Activated naive CD8-positive, alpha-beta T cell treated with anti-CD3 and anti-CD28 coated beads, Interleukin-2, amount 10 ng/mL, durations not matched to agents 7 days and 5 days (primary cell): ENCODE data around the gene TBC1D2B. TPM values are rescaled to one million over a fixed set of nuclear protein-coding genes. Genes with fewer than 3 reads are reported as not detected.

Experiments used
- ATAC-seq: fragments of 150-1000 bp; cut with Tn5 transposase; one replicate; pipeline ENCODE4 v1.10.0; 2021; ENCODE audit warnings: low read depth, moderate library complexity
- POLR2A ChIA-PET: fragments of 350-600 bp; sonication (Branson Sonifier 250); formaldehyde crosslinking; loops from one replicate; lab custom pipeline; 2021; ENCODE audit warnings: antibody characterized with exemption; lab: Charles Lee
- DNase-seq: peaks from one replicate; pipeline ENCODE4 v3.0.0; 2021
- H3K27ac Mint-ChIP-seq: one replicate; pipeline ENCODE4 v1.8.0; 2022; ENCODE audit warnings: mild to moderate bottlenecking, mixed read lengths
- H3K27me3 Mint-ChIP-seq: one replicate; pipeline ENCODE4 v1.8.0; 2022; ENCODE audit warnings: mild to moderate bottlenecking, moderate library complexity, mixed read lengths
- H3K36me3 Mint-ChIP-seq: one replicate; pipeline ENCODE4 v1.8.0; 2021; ENCODE audit warnings: mild to moderate bottlenecking, mixed read lengths
- H3K4me1 Mint-ChIP-seq: one replicate; pipeline ENCODE4 v1.8.0; 2021; ENCODE audit warnings: mixed read lengths
- H3K4me3 Mint-ChIP-seq: one replicate; pipeline ENCODE4 v1.8.0; 2022; ENCODE audit warnings: mild to moderate bottlenecking, moderate library complexity, mixed read lengths
- H3K9me3 Mint-ChIP-seq: one replicate; pipeline ENCODE4 v1.8.0; 2021; ENCODE audit warnings: mixed read lengths
- total RNA-seq, 2 experiments: library from RNA; stranded (reverse); gene quantifications; one replicate each; pipeline ENCODE4 v1.2.3, GENCODE V29; 2021

The TBC1D2B gene
- total RNA-seq, 2 experiments from 2014 or later = 123 to 125 TPM

GRCh38 chr15:78076231-78077052 lies 1.1 kb downstream of the TBC1D2B start:
- H3K27me3 Mint-ChIP-seq = no peaks in the 10 kb centered on the region
- POLR2A ChIA-PET = interaction anchor here (0.7 to 2.2 kb wide), 9 partner anchors 9 to 134 kb away, joined by 3 to 8 read pairs (median 4); no protein-coding TSS in a partner anchor
- H3K4me3 Mint-ChIP-seq = peak overlapping the region; percentile 100
- ATAC-seq = peak; percentile 19
- no peak for DNase-seq
- peaks cover 21% of the 10 kb centered on the region for H3K36me3 Mint-ChIP-seq
- peak overlapping the region; percentile 95 for H3K27ac Mint-ChIP-seq
- peaks cover 40% of the 10 kb centered on the region for H3K4me1 Mint-ChIP-seq
- no peaks in the 10 kb centered on the region for H3K9me3 Mint-ChIP-seq

- H3K27me3 Mint-ChIP-seq = no peaks in the 10 kb centered on the region
- H3K27ac Mint-ChIP-seq = peak overlapping the region; percentile 95
Observed at GRCh38 chr15:78075490-78076230, 1.9 kb downstream of the TBC1D2B start.

GRCh38 chr15:78073046-78073787 lies 4.3 kb downstream of the TBC1D2B start:
- H3K27me3 Mint-ChIP-seq = no peaks in the 10 kb centered on the region
- DNase-seq = no peak
- peak overlapping the region; percentile 79 for H3K4me3 Mint-ChIP-seq
- peak overlapping the region; percentile 49 for H3K27ac Mint-ChIP-seq
- peaks cover 62% of the 10 kb centered on the region for H3K4me1 Mint-ChIP-seq
- no peaks in the 10 kb centered on the region for H3K9me3 Mint-ChIP-seq
- POLR2A ChIA-PET = interaction anchor here (0.9 to 4.4 kb wide), 6 partner anchors 23 to 38 kb away, joined by 3 to 33 read pairs (median 5); no protein-coding TSS in a partner anchor
- H3K36me3 Mint-ChIP-seq = peaks cover 23% of the 10 kb centered on the region
- no peak for ATAC-seq

More at GRCh38 chr15:78075490-78076230, 1.9 kb downstream of the TBC1D2B start:
- Mint-ChIP-seq H3K36me3 (peaks cover 23% of the 10 kb centered on the region), H3K4me3 (peak overlapping the region; percentile 100), H3K4me1 (peaks cover 42% of the 10 kb centered on the region), H3K9me3 (no peaks in the 10 kb centered on the region)
- no peak for DNase-seq
- POLR2A ChIA-PET = interaction anchor here (0.7 to 1.6 kb wide), 5 partner anchors 24 to 134 kb away, joined by 3 to 5 read pairs (median 4); no protein-coding TSS in a partner anchor
- ATAC-seq = no peak

DNA sequence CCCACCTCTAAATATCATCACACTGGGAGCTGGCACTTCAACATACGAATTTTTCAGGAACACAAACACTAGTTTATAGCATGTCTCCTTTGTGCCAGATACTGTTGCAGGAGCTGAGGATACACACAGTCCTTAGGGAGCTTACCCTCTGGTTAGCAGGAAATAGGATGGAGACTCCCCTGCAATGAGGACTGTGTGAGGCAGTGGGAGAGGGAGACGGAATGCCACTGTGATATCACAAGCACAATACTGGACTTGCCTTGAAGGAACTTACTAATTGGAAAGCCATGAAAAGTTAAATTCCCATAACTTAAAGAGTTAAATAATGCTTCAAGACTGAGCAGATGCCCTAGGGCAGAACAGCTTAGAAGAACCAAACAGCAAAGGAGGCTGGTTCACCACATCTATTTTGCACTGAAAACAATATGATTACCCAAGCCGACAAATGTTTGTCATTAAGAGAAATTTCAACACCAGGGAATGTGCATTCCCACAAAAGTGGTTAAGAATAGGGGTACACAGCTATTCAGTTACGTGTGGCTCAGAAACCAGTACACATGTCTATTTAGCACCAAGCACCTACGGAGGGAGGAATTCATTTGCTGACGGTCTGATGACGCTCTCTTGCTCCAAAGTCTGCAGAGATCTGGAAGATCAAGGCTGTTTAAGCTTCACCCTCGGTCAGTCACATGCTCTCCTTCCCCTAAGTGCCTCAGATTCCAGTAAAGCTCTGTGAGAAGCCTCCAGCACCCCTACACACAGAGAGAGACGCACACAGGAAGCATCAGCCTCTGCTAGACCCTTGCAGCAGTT lies 5.2 kb downstream of the TBC1D2B start:
- Mint-ChIP-seq H3K4me3 (peak overlapping the region; percentile 79), H3K27me3 (no peaks in the 10 kb centered on the region), H3K9me3 (no peaks in the 10 kb centered on the region), H3K4me1 (peaks cover 68% of the 10 kb centered on the region), H3K36me3 (peaks cover 23% of the 10 kb centered on the region), H3K27ac (peak overlapping the region; percentile 49)
- DNase-seq (no peak), ATAC-seq (peak; percentile 17)
- POLR2A ChIA-PET = interaction anchor here (0.9 to 4.4 kb wide), 4 partner anchors 22 to 37 kb away, joined by 3 to 33 read pairs (median 12); no protein-coding TSS in a partner anchor

DNA sequence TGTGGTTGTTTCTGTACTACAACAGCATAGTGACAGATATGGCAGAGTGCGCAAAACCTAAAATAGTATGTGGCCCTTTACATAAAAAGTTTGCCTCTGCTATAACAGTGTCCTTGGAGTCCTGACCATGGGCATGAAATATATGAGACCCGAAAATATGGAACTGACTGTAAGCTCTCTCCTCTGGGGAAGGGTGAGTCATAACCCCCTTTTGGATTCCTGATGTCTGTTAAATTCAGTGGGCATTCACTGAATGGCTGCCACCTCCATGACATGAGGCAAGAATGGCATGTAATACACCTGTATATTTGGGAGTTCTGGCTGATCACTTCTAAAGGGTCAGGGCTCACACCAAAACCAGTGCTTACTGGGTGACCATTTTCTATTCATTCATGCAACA lies 6.1 kb downstream of the TBC1D2B start:
- DNase-seq = no peak
- H3K4me1 Mint-ChIP-seq = peaks cover 70% of the 10 kb centered on the region
- ATAC-seq = no peak
- peaks cover 20% of the 10 kb centered on the region for H3K36me3 Mint-ChIP-seq
- H3K9me3 Mint-ChIP-seq = no peaks in the 10 kb centered on the region
- POLR2A ChIA-PET = interaction anchor here (3.3 to 4.4 kb wide), 2 partner anchors 21 to 33 kb away, joined by 19 to 33 read pairs; no protein-coding TSS in a partner anchor
- no peak overlapping the region for H3K27ac Mint-ChIP-seq
- H3K27me3 Mint-ChIP-seq = no peaks in the 10 kb centered on the region
- H3K4me3 Mint-ChIP-seq = peak overlapping the region; percentile 31

DNA sequence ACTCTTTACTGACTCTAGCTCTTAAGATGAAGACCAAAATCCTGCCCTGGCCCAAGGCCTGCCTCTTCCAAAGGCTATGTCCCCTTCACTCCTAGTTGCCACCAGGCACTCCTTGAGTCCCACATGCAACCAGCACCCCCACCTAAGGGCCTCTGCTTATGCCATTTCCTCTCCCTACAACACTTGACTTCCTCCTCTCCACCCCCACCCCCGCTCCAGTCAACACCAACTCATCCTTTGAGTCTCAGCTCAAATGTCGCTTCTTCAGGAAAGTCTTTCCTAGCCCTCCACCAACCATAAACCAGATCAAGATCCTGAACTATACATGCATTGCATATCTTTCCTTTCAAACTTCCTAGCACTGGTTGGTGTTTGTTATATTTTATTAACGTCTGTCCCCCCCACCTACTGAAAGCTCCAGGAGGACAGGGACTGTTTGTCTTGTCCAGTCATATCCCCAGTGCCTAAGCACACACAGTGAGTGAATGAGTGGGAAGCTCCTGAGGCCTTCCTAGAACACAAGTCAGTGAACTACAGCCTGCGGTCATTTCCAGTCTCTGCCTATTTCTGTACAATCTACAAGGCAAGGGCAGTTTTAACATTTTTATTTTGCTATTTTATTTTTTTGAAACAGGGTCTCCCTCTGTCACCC lies 7.3 kb downstream of the TBC1D2B start:
- ATAC-seq = peak; percentile 22
- H3K27ac Mint-ChIP-seq = peak overlapping the region; percentile 96
- no peaks in the 10 kb centered on the region for H3K27me3 Mint-ChIP-seq
- H3K9me3 Mint-ChIP-seq = no peaks in the 10 kb centered on the region
- DNase-seq = no peak
- peak overlapping the region; percentile 85 for H3K4me3 Mint-ChIP-seq
- POLR2A ChIA-PET = interaction anchor here (0.6 to 4.4 kb wide), 9 partner anchors 11 to 38 kb away, joined by 3 to 33 read pairs (median 5); no protein-coding TSS in a partner anchor
- H3K36me3 Mint-ChIP-seq = peaks cover 11% of the 10 kb centered on the region
- H3K4me1 Mint-ChIP-seq = peaks cover 65% of the 10 kb centered on the region

DNA sequence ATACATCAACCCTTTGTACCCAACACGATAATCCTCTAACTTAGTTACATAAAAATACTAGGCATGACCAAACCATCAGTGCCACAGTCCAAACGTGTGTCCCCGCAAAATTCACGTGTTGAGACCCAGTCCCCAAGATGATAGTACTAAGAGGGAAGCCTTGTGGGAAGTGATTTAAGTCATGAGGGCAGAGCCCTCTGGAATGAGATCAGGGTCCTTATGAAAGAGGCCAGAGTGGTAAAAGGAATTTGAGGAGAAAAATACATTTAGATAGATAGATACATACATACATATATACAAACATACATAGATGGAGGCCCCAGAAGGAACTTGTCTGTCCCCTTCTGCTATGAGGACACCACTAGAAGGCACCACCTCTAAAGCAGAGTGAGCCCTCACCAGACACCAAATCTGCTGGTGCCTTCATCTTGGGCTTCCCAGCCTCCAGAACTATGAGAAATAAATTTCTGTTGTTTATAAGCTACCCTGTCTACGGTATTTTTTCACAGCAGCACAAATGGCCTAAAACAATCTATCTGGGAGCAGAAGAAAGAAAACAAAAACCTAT lies 8.0 kb downstream of the TBC1D2B start:
- Mint-ChIP-seq H3K4me1 (peaks cover 63% of the 10 kb centered on the region), H3K9me3 (no peaks in the 10 kb centered on the region), H3K27ac (peak overlapping the region; percentile 96), H3K36me3 (peaks cover 9% of the 10 kb centered on the region), H3K27me3 (no peaks in the 10 kb centered on the region), H3K4me3 (peak overlapping the region; percentile 85)
- DNase-seq (no peak), ATAC-seq (peak; percentile 43)
- POLR2A ChIA-PET = interaction anchor here (0.6 to 4.7 kb wide), 12 partner anchors 12 to 195 kb away, joined by 3 to 42 read pairs (median 4); partner anchors contain the start of gene DNAJA4

- POLR2A ChIA-PET = interaction anchor here (0.6 to 4.7 kb wide), 10 partner anchors 9 to 195 kb away, joined by 3 to 42 read pairs (median 3); partner anchors contain the start of gene DNAJA4
- H3K36me3 Mint-ChIP-seq = peaks cover 5% of the 10 kb centered on the region
- H3K4me1 Mint-ChIP-seq = peaks cover 59% of the 10 kb centered on the region
- no peak for DNase-seq
- peak overlapping the region; percentile 85 for H3K4me3 Mint-ChIP-seq
- ATAC-seq = peak; percentile 10
- no peaks in the 10 kb centered on the region for H3K27me3 Mint-ChIP-seq
- peak overlapping the region; percentile 96 for H3K27ac Mint-ChIP-seq
- H3K9me3 Mint-ChIP-seq = no peaks in the 10 kb centered on the region
Observed at GRCh38 chr15:78069052-78069414, 8.5 kb downstream of the TBC1D2B start.

- DNase-seq (no peak), ATAC-seq (no peak)
- H3K4me1 Mint-ChIP-seq = peaks cover 56% of the 10 kb centered on the region
- peaks cover 5% of the 10 kb centered on the region for H3K36me3 Mint-ChIP-seq
- peak overlapping the region; percentile 96 for H3K27ac Mint-ChIP-seq
- peak overlapping the region; percentile 85 for H3K4me3 Mint-ChIP-seq
- no peaks in the 10 kb centered on the region for H3K9me3 Mint-ChIP-seq
- POLR2A ChIA-PET = interaction anchor here (1.0 to 4.7 kb wide), 9 partner anchors 10 to 48 kb away, joined by 3 to 42 read pairs (median 3); partner anchors contain the start of gene TBC1D2B
- no peaks in the 10 kb centered on the region for H3K27me3 Mint-ChIP-seq
Observed at GRCh38 chr15:78067328-78068228, 9.9 kb downstream of the TBC1D2B start.
